Measurements from ENCODE around the gene PTPRM.

PTPRM gene

DNA sequence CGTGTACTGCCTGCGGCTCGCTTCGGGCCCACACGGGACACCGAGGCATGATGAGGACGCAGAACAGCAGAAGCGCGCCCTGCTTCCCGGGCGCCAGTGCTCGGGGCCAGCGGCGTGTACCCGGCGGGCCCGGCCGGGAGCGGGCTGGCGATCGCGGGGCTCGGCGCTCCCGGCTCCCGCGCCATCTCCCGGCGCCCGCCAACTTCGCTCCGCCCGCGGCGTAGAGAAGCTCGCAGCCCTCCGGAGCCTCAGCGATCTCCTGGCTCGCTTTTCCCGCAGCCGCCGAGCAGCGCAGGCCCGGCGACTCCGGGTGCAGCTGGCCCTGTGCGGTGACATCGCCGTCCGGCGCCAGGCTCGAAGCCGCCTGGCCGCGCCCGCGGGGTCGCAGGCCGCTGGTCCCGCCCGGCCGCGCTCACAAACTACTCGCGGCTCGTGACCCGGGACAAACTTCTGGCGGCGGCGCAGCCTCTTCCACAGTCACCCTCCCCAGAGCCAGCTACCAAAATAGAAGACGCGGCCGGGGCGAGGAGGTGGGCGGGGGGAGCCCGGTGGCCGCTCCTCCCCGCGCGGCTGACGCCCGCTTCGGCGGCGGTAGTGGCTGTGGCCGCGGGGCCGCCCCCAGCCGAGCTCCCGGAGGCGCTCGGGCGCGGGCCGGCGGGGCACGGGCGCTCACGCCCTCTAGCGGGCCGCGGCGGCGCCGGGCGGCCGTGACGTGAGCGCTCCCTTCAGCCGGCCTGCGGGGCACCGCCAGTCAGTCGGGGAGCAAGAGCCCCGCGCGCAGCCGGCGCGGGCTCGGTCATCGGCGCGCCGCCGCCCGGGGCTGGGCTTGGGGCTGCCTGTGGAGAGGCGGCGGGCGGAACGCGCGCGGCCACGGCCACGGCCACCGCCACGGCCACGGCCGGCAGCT lies at the start of gene PTPRM:
PTPRM (plus strand) TSS at position 750 of the 907 bp plus-strand sequence. CDS start 503 bp downstream, outside the sequence.
- peaks cover 4% of the 10 kb centered on the region for H3K4me1 Mint-ChIP-seq
- H3K36me3 Mint-ChIP-seq: peaks cover 1% of the 10 kb centered on the region
- CTCF ChIA-PET: interaction anchor here (0.8 to 2.0 kb wide), 4 partner anchors 10 to 647 kb away, joined by 3 to 8 read pairs (median 4); no protein-coding TSS in a partner anchor
- no peaks in the 10 kb centered on the region for H3K9me3 Mint-ChIP-seq
- no peak within 1 kb of the TSS for H3K27ac Mint-ChIP-seq
- H3K4me3 Mint-ChIP-seq: peak within 1 kb of the TSS; percentile 36
- peak; percentile 54 for DNase-seq
- peaks cover 43% of the 10 kb centered on the region for H3K27me3 Mint-ChIP-seq

DNA sequence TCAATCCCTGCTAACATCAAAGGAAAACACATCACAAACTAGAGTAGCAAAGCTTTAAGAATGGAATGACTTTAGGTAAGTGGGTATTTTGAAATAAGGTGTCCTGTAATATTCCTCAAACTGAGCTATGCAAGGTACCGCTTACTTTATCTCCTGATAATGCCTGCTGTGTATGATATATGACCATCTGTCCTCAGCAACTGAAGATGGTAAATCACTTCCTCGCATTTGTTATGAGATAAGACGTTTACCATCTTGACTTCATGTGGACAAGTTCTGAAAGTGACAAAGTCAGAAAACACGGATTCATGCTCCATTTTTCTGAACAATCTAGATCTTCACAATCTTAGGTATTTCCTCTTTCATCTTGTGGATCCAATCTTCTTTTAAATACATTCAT lies 49.3 kb upstream of the PTPRM start:
- Mint-ChIP-seq H3K27ac (no peak overlapping the region), H3K4me3 (no peak overlapping the region), H3K27me3 (no peaks in the 10 kb centered on the region), H3K36me3 (no peaks in the 10 kb centered on the region), H3K9me3 (peaks cover 1% of the 10 kb centered on the region), H3K4me1 (no peaks in the 10 kb centered on the region)
- CTCF ChIA-PET: no interaction called here
- DNase-seq: no peak

DNA sequence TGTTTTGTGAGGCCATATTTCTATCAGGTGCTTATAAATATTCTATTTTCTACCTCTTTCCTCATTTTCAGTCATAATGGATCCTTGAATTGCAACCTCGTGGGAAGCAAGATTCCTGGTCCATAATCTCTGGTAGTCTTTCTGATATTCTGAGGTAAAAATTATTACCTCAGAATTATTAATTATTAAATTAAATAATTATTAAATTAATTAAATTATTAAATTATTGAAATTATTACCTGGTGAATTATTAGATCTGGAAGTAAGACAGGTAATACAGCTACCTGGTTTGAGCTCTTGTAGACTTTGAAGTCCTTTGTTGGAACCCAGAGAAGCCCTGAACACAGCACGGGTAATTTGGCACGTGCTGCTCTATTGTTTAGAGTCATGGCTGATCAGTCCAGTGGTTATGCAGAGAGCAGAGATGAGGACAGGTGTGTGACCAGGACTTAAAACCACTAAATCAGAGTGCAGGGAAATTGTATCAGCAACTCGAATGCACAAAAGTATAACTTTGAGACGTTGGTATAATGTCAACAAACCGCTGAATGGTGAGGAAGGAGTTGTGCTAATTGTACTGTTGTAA lies 46.8 kb upstream of the PTPRM start:
- Mint-ChIP-seq H3K4me1 (no peaks in the 10 kb centered on the region), H3K27ac (no peak overlapping the region), H3K9me3 (peaks cover 1% of the 10 kb centered on the region), H3K36me3 (no peaks in the 10 kb centered on the region), H3K4me3 (no peak overlapping the region), H3K27me3 (no peaks in the 10 kb centered on the region)
- no peak for DNase-seq
- CTCF ChIA-PET: no interaction called here

DNA sequence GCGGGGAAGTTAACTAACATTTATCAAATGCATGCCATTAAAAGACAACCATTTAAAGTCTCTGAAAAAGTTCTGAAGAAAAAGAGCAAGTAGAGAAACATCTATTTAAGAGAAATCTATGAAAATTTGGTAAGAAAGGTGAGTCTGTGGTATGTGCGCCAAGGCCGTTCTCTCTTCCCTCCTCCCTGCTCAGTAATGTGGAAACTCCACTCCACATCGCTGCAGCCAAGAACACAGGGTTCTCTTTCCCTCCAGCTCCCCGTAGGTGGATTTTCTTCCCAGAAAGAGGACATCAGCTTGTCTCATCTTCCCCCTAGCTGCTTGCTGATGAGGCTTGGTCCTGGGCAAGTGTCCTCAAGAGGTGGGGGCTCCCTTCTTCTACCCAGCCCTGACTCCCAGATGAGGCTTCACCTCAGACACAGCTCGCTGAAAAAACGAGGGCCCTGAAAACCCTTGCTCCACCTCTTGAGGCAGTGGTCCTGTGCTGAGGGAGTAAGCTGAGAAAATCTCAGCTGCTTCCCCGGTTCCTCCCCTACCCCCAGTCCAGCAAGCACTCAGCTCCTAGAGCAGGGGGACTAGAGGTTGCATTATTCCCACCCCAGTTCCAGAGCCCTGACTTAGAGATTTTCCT lies 45.8 kb upstream of the PTPRM start:
- Mint-ChIP-seq H3K4me3 (no peak overlapping the region), H3K27ac (no peak overlapping the region), H3K36me3 (no peaks in the 10 kb centered on the region), H3K4me1 (no peaks in the 10 kb centered on the region), H3K27me3 (no peaks in the 10 kb centered on the region), H3K9me3 (peaks cover 1% of the 10 kb centered on the region)
- no peak for DNase-seq
- CTCF ChIA-PET: interaction anchor here (0.6 kb wide), 1 partner anchor 11 kb away, joined by 3 read pairs; no protein-coding TSS in a partner anchor

DNA sequence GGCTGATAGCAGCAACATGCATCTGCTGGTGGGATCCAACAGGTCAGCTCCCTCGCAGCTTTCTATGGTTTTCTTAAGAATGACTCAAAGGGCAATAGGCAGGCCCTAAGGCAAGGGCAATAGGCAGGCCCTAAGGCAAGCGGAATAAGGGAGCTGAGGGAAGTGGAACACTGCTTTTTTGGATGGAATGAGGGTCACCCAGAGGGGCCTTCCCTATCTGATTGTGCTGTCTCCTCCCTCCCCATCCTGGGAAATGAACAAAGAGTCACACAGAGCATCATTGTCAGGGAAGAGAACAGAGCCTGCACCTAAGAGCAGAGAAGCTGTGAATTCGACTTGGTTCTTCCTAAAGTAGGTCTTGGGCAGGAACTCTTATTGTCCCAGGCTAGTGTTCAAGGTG lies 43.3 kb upstream of the PTPRM start:
- Mint-ChIP-seq H3K9me3 (peaks cover 4% of the 10 kb centered on the region), H3K4me1 (no peaks in the 10 kb centered on the region), H3K36me3 (no peaks in the 10 kb centered on the region), H3K27me3 (no peaks in the 10 kb centered on the region), H3K4me3 (no peak overlapping the region), H3K27ac (no peak overlapping the region)
- no peak for DNase-seq
- CTCF ChIA-PET: no interaction called here

DNA sequence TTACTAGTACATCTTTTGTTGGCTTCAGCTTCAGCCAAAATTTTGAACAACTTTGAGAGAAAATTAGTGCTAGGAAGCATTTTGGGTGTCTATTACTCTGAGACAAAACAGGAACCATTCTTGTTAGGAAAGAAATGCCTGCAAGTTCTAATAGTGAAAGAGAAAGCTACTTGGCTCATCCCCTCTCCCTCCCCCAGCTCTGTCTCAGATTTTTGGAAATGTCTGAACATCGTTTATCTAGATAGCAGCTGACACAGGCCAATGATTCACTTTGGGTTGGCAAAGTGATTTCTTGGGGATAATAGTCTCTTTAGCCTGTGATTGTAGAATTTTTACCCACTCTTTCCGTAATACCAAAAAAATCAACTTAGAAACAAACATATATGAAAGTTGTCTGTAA lies 42.3 kb upstream of the PTPRM start:
- H3K4me3 Mint-ChIP-seq: no peak overlapping the region
- DNase-seq: no peak
- H3K27me3 Mint-ChIP-seq: no peaks in the 10 kb centered on the region
- no peak overlapping the region for H3K27ac Mint-ChIP-seq
- CTCF ChIA-PET: no interaction called here
- no peaks in the 10 kb centered on the region for H3K36me3 Mint-ChIP-seq
- H3K9me3 Mint-ChIP-seq: peaks cover 4% of the 10 kb centered on the region
- H3K4me1 Mint-ChIP-seq: no peaks in the 10 kb centered on the region

DNA sequence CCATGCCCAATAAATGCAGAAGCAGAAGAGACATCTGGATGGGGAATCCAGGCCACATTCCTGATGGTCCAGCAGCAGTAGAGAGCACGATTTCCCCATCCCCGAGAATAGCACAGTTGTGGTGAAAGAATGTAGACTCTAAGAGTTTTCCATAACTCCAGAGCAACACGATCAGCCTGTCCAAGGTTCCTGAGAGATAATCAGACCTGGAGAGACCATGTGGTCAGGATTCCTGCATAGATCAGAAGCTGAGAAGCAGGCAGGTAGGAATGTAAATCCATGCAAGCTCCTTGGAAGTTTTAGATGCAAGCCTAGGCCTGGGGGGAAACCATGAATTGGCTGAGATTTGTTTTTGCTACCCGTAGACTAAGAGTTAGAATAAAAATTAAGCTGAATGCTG lies 34.2 kb upstream of the PTPRM start:
- no peaks in the 10 kb centered on the region for H3K4me1 Mint-ChIP-seq
- no peak overlapping the region for H3K27ac Mint-ChIP-seq
- no peaks in the 10 kb centered on the region for H3K36me3 Mint-ChIP-seq
- H3K9me3 Mint-ChIP-seq: peaks cover 3% of the 10 kb centered on the region
- H3K4me3 Mint-ChIP-seq: no peak overlapping the region
- CTCF ChIA-PET: no interaction called here
- peaks cover 3% of the 10 kb centered on the region for H3K27me3 Mint-ChIP-seq
- no peak for DNase-seq

DNA sequence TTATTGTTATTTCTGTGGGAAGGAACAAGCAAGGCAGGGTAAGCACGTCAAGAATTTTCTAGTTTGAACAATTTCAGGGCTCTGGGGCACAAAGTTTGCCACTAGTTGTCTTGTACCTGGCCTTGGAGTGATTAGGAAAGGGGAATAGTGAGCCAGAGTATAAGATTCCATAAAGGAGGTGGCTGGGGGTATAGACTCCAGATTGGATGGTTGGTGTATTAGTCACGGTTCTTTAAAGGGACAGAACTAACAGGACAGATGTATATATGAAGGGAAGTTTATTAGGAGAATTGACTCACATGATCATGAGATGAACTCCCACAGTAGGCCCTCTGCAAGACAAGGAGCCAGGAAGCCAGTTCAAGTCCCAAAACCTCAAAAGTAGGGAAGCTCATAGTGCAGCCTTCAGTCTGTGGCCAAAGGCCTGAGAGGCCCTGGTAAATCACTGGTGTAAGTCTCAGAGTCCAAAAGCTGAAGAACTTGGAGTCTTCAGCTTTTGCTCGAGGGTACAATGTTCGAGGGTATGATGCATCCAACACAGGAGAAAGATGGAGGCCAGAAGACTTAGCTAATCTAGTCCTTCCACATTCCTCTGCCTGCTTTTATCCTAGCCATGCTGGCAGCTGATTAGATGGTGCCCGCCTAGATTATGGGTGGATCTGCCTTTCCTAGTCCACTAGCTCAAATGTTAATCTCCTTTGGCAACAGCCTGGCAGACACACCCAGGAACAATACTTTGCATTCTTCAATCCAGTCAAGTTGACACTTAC lies 31.5 kb upstream of the PTPRM start:
- CTCF ChIA-PET: no interaction called here
- Mint-ChIP-seq H3K27me3 (peaks cover 3% of the 10 kb centered on the region), H3K4me3 (no peak overlapping the region), H3K36me3 (no peaks in the 10 kb centered on the region), H3K27ac (no peak overlapping the region), H3K4me1 (no peaks in the 10 kb centered on the region), H3K9me3 (no peaks in the 10 kb centered on the region)
- no peak for DNase-seq

DNA sequence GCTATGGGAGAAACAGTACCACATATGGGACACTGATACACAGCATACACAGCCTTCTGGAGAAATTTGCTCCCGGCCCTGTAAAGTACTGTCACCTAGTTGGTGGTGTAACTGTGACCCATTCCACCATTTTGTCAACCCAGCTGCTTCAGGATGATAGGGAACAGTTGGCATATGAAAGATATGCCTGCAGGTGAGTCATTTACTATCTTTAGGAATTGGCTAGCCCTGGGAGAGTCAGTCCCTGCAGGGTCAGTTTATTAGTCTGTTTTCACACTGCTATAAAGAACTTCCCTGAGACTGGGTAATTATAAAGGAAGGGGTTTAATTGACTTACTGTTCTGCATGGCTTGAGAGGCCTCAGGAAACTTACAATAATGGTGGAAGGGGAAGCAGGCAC lies 30.0 kb upstream of the PTPRM start:
- no peaks in the 10 kb centered on the region for H3K36me3 Mint-ChIP-seq
- DNase-seq: no peak

DNA sequence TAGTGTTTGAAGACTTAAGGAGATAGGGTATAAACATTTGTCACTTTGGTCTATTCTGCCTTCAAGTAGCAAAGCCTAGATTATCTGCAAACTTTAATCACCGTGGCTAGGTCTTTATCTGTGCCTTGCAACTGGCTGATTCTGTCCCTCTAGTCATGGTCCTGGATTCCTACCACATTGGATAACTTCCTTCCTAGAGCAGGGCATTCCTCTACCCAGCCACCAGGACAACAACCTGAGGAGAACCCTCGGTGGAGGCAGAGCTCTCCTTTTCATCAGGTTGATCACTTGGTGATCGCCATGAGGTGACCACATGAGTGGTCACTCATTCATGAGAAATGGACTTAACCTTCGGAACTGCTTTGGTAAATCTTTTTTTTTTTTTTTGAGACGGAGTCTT lies 25.3 kb upstream of the PTPRM start:
- Mint-ChIP-seq H3K4me1 (no peaks in the 10 kb centered on the region), H3K27ac (no peak overlapping the region), H3K4me3 (no peak overlapping the region), H3K9me3 (no peaks in the 10 kb centered on the region), H3K27me3 (no peaks in the 10 kb centered on the region), H3K36me3 (no peaks in the 10 kb centered on the region)
- no peak for DNase-seq
- CTCF ChIA-PET: no interaction called here

More for the DNA sequence above, 30.0 kb upstream of the PTPRM start:
- H3K27ac Mint-ChIP-seq: no peak overlapping the region
- peaks cover 3% of the 10 kb centered on the region for H3K27me3 Mint-ChIP-seq
- CTCF ChIA-PET: no interaction called here
- no peaks in the 10 kb centered on the region for H3K4me1 Mint-ChIP-seq
- H3K9me3 Mint-ChIP-seq: no peaks in the 10 kb centered on the region
- H3K4me3 Mint-ChIP-seq: no peak overlapping the region

DNA sequence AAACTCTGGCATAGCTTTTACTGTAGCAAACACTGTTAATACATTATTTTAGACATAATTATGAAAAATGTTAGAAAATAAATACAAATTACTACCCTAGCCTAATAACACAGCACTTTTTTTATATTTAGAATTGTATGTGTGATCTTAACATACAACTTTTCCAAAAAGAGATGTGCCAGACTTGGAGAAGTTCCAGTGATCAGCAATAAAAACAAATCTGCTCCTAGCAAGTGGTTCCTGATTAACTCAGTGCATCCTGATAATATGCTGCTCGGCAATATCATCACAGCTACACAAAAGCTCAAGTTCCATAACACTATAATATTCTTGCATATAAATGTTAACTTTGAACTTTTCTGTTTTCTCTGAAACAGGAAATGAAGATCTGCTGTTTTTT lies 22.4 kb upstream of the PTPRM start:
- no peaks in the 10 kb centered on the region for H3K4me1 Mint-ChIP-seq
- CTCF ChIA-PET: no interaction called here
- no peaks in the 10 kb centered on the region for H3K27me3 Mint-ChIP-seq
- DNase-seq: no peak
- no peak overlapping the region for H3K27ac Mint-ChIP-seq
- H3K4me3 Mint-ChIP-seq: no peak overlapping the region
- H3K36me3 Mint-ChIP-seq: no peaks in the 10 kb centered on the region
- H3K9me3 Mint-ChIP-seq: no peaks in the 10 kb centered on the region

DNA sequence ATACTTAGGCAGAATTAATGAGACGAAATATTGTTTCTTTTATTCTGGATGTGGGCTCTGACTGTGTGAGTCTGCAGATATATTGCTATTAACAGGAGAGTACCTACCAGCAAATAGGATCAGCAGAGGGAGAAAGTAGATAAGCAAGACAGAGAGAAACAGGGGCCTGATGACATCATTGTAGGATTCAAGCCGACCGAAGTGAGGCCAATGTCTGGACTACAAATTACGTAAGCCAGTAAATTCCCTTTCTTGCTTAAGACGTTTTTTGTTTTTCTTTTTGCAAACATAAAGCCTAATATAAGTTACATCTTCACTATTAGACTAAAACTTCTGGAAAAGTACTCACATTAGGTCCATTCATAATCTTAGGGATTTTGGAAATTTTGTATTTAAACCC lies 21.4 kb upstream of the PTPRM start:
- Mint-ChIP-seq H3K4me1 (no peaks in the 10 kb centered on the region), H3K9me3 (no peaks in the 10 kb centered on the region), H3K27me3 (no peaks in the 10 kb centered on the region), H3K27ac (no peak overlapping the region), H3K36me3 (no peaks in the 10 kb centered on the region), H3K4me3 (no peak overlapping the region)
- CTCF ChIA-PET: no interaction called here
- DNase-seq: no peak

DNA sequence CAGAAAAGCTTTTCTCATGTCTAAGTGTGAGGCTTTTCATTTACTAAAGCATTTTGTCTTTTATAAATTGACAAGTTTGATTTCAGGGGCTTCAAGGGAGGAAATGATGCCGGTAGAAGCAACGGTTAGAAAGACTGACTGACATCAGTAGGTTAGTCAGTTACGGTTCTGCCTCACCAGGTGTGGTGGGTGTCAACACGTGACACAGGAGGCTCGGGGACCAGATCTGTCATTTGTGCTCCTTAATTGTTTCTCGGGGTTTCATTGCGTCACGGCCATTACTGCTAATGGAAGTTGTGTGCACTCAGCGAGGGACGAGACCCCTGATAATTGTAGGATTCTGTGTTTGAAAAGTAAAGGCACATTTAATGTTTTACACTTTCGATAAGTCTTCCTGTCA lies 18.9 kb upstream of the PTPRM start:
- CTCF ChIA-PET: no interaction called here
- H3K4me1 Mint-ChIP-seq: no peaks in the 10 kb centered on the region
- no peak overlapping the region for H3K4me3 Mint-ChIP-seq
- no peaks in the 10 kb centered on the region for H3K36me3 Mint-ChIP-seq
- H3K27me3 Mint-ChIP-seq: no peaks in the 10 kb centered on the region
- no peaks in the 10 kb centered on the region for H3K9me3 Mint-ChIP-seq
- H3K27ac Mint-ChIP-seq: no peak overlapping the region
- DNase-seq: no peak

DNA sequence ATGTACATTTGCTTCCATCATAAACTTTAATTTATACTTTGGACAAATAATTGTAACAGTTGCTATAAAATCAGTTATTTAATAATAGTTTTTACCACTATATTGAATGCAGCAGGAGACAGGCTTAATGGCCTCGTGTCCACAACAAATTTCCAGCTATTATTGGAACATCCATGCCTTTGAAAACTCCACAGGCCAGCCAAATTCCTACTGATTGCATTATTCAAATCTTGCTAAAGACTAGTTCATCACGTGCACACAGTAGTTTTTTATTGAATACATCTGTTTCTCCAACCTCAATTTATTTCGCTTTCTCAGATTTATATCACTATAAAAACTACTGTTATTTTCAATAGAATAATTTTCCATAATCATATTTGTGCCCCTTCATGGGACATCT lies 18.4 kb upstream of the PTPRM start:
- H3K36me3 Mint-ChIP-seq: no peaks in the 10 kb centered on the region
- CTCF ChIA-PET: no interaction called here
- no peaks in the 10 kb centered on the region for H3K9me3 Mint-ChIP-seq
- no peaks in the 10 kb centered on the region for H3K27me3 Mint-ChIP-seq
- no peak overlapping the region for H3K4me3 Mint-ChIP-seq
- no peaks in the 10 kb centered on the region for H3K4me1 Mint-ChIP-seq
- no peak overlapping the region for H3K27ac Mint-ChIP-seq
- DNase-seq: no peak
